ENCODE results near the gene MDFIC2. TPM values are rescaled to one million over a fixed set of nuclear protein-coding genes. Genes with fewer than 3 reads are reported as not detected.

The MDFIC2 gene
- polyA plus RNA-seq, 10 donors: 0.26 TPM; not detected in 9

DNA sequence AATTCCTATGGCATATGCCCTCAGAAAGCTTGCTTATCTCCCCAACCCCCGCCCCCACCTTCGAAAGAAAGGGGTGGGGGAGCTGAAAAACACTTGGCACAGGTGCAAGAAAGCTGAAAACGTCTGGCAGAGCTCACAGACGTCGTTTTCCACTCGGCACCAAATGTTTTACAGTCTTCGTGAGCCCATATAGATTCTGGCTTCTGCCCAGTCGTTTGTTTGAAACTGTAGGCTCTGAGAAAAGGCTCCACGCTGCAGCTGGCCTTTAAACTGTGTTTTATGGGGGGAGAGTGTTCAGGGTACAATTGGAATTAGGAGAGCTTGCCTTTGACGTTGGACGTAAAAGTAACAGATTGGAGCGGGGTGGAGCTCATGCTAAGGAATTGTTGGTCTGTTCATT lies 130.3 kb downstream of the MDFIC2 start:
- peak in 1 of 3 donors; percentile 35 for DNase-seq

DNA sequence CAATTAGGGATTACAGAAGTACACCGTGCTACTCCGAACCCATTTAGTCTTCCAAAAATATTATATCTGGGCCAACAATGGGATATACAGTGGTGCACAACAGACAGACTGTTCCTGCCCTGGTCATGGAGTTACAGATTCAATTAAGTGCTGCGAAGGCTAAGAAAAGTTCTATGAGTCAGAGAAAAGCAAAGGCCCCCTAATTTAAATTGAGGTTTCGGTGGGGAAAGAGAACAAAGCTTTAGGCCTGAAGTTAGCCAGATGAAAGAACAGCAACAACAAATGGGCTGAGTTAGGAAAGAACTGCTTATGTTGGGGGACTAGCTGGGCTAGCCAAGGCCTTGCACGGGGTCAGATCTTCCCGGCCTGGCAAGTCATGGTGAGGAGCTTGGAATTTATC lies 131.8 kb downstream of the MDFIC2 start:
- no peak for DNase-seq

DNA sequence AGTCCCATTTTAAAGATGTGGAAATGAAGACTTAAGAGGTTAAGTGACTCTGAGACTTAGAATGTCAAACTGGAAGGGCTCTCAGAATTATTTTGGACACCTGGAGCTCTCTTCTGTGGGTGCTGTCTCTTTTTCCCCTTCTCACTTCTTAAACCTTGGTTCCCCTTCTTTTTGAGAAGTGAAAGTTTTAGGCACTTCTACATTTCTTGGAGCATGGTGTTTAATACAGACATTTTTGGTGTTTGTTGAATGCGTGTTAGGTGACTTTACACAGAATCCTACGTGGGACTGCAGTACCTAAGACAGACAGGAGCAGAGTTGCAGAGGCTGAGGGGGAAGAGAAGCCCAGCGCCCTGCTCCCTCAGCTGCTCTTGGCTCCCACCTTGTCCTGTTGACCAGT lies 133.3 kb downstream of the MDFIC2 start:
- no peak for DNase-seq

DNA sequence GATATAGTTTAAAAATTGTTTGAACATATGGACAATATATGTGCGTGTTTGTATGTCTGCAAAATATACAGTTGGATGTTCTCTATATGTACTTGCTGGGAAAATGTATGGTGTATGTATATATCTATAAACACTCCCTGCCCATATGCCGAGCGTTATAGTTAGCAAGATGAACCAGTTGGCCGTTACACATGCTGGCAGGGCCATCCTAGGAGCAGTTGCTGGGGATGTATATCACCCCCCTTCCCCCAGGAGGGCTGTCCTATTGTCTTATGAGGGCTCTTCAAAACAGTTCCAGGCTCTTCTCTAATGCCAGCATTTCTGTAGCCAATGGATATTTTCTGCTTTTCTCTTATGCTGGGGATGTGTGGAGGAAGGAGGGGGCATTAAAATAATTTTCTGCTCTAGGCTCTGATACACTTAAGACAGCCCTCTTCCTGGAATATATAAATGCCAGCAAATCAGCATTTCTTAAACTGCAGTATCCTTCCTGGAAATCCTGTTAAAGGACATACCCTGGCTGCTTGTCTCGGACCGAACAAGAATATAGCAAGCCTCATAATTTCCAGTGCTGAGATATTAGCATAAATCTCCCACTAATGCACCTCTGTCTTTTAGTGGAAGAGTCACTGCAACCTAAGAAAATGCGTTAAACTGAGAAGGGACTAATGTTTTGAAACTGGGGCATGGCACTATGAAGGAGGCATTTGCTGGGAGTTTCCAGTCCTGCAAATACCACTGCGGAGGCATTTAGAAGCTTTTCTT lies 134.4 kb downstream of the MDFIC2 start:
- DNase-seq: no peak

DNA sequence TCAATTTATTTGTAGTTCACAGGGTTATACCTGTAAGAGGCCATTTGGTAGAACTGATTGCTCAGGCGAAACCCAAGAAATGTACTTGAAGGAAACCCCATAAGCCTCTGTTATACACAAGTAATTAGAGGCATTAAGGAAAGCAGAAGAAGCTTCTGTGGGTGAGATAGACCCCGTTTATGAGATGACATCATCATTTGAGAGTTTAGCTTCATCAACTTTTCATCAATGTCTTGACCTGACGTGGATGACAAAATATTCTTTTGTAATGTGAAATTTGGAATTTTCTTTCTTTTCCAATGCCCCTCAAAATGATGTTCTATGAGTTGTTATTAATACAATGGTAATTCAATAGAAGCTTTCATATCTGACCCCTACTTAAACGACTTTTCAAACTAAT lies 136.2 kb downstream of the MDFIC2 start:
- DNase-seq: no peak

DNA sequence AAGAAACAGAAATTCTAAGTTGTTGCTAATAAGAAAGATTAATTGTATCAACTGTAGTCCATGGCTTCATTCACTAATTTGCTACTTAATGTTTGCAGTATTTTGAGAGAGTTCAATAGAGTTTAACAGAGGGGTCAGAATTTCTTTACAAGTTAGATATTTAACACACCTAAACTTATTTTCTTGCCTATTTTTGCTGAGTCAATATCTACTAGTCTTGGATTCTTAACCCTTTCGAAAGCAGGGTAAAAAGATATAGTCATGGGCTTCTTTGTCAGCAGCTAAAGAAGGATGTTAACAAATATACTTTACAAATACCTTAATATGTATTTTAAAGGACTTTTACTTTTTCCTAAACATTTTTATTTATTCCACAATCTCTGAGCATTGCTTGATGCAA lies 155.6 kb downstream of the MDFIC2 start:
- DNase-seq: no peak

DNA sequence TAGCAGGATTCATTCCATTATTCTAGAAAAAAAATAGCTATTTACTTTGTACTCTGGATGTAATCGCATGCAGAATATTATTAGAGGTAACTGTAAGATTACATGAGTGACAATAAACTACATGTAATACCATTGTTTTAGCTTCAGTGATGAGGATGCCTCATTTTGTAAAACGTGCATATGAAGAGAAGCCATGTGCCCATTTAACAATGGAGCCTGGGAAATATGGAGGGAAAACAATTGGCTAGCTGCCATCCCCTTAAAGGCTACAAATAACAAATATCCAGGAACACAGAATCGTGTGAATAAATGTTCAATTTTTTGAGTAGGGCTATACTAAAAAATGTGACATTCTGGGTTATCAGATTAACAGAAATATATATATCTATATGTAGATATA lies 161.8 kb downstream of the MDFIC2 start:
- DNase-seq: peak in 2 of 3 donors; percentile 1 to 39

DNA sequence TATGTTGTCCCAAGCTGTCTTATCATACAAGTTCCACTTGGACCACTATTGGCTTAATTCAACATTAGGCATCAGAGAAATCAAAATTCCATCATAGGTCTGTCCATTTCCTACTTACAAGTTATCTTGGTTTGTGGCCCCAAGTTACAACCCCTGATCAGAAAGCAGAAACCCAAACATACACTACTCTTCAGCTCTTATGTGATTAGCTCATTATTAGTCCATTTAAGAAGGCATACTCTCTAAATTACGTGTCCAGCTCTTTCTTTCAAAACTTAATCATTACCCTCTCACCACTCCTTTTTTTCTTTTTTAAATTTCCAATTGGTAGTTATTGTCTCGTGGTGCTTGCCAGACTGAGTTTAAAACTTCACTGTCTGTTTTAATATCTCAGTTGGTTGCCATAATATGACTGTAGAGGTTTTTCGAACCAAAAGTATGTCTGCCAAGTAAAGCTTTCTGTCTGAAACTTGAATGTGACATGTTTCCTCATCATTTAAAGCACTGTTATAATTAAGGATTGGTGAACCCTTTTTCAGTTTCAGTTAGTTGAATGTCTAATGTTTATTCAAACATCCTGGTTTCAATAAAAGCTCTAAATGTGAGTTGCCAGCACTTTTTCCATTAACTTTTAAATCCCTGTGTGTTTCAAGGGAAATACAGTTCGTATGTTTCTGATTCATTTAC lies 162.6 kb downstream of the MDFIC2 start:
- peak in 2 of 3 donors; percentile 15 to 54 for DNase-seq
